ENCODE results near the gene ACO2. TPM values are rescaled to one million over a fixed set of nuclear protein-coding genes. Genes with fewer than 3 reads are reported as not detected.
A peak's percentile ranks its signal among the peaks of the same experiment; 100 is the strongest.

Gene ACO2
- total and polyA plus RNA-seq, 2 of the 4 experiments (the other 2 are of a cell fraction), result 71.3 to 72.9 TPM

GRCh38 chr22:41561788-41562187 lies 92.9 kb downstream of the ACO2 start:
- H2AK5ac ChIP-seq (ENCODE audit: low read depth, low read length), result peak overlapping the region; percentile 98
- H3K4me3 ChIP-seq (ENCODE audit: insufficient read depth, low read depth, low read length), result peak overlapping the region; percentile 80
- no CpG with 5 or more reads among the region's 5 CpGs for WGBS, 2 experiments (ENCODE audit: extremely low coverage in 2 of 2, insufficient read length in 1 of 2)
- peak overlapping the region; percentile 73 for H3K27ac ChIP-seq (ENCODE audit: insufficient read depth, low read length)
- peak overlapping the region; percentile 92 for H2BK120ac ChIP-seq (ENCODE audit: low read depth, low read length)
- peak overlapping the region; percentile 96 for H3K23ac ChIP-seq (ENCODE audit: low read depth, low read length)
- intact Hi-C loops (cut with micrococcal nuclease) (no loop called here), dilution Hi-C loops (cut with HindIII; ENCODE audit: low sequenced_read_pairs, unreplicated experiment) (no loop called here), in situ Hi-C loops (cut with MboI; ENCODE audit: low sequenced_read_pairs) (no loop called here)
- peak overlapping the region; percentile 99 for H2AK9ac ChIP-seq (replicated peaks; ENCODE audit: low read depth, low read length, poor library complexity)
- peak overlapping the region; percentile 69; the same call in 1 of the 2 replicates for H3K56ac ChIP-seq (ENCODE audit: extremely low read depth, insufficient read depth, low read length)
- no peak overlapping the region; the same call in 1 of the 2 replicates for H3K18ac ChIP-seq (ENCODE audit: low read depth, low read length)
- DNase-seq (no peak), ATAC-seq (ENCODE audit: low read depth) (no peak)
- ChIA-PET POLR2A (ENCODE audit: unreplicated experiment) (no interaction called here), CTCF (interaction anchor here (0.5 to 0.7 kb wide), 2 partner anchors 20 to 195 kb away, joined by 3 to 4 read pairs; no protein-coding TSS in a partner anchor)
- H3K4ac ChIP-seq (ENCODE audit: low read depth, low read length), result peak overlapping the region; percentile 98
- no peak overlapping the region for H4K5ac ChIP-seq (ENCODE audit: low read depth, low read length)
- peak overlapping the region; percentile 85 for H2BK5ac ChIP-seq (ENCODE audit: low read depth, low read length, poor library complexity, severe bottlenecking)
- H4K20me1 ChIP-seq (ENCODE audit: insufficient read depth, low read length), result peaks cover 3% of the 10 kb centered on the region
- H2AFZ ChIP-seq (replicated peaks; ENCODE audit: low read length, poor library complexity), result peak overlapping the region; percentile 88
- peaks cover 3% of the 10 kb centered on the region; the same call in 1 of the 2 replicates for H3K36me3 ChIP-seq (ENCODE audit: control insufficient read depth, insufficient read depth, low read length)
- peaks cover 29% of the 10 kb centered on the region for H3K9me1 ChIP-seq (ENCODE audit: insufficient read depth, low read length)
- peak overlapping the region; percentile 98 for H3K14ac ChIP-seq (replicated peaks; ENCODE audit: low read depth, low read length)
- BruUV-seq (replicated peaks), result no TSS peak
- H3K4me2 ChIP-seq (ENCODE audit: low read depth, low read length), result peak overlapping the region; percentile 94
- H3K9me3 ChIP-seq (ENCODE audit: control insufficient read depth, insufficient read depth, low read length), result no peaks in the 10 kb centered on the region
- peak overlapping the region; percentile 65; the same call in 1 of the 2 replicates for H2BK20ac ChIP-seq (ENCODE audit: low read depth, low read length)
- H2BK15ac ChIP-seq (ENCODE audit: low read depth, low read length), result peak overlapping the region; percentile 98; the same call in 2 of the 3 replicates
- H4K91ac ChIP-seq (ENCODE audit: insufficient read depth, low read depth, low read length), result peak overlapping the region; percentile 89
- no peak for TF ChIP-seq FOS (IDR thresholded peaks at IDR 0.05; ENCODE audit: low read depth, low read length)
- no peak for TF ChIP-seq USF2 (IDR thresholded peaks at IDR 0.05; ENCODE audit: low read depth, low read length)
- no peak for TF ChIP-seq NFE2L2 (IDR thresholded peaks at IDR 0.05; ENCODE audit: low read depth, low read length)
- TF ChIP-seq SMC3 (IDR thresholded peaks at IDR 0.05; ENCODE audit: low read depth, low read length), result no peak
- no peak for TF ChIP-seq MAFK (IDR thresholded peaks at IDR 0.05; ENCODE audit: low read depth, low read length)
- no peak for TF ChIP-seq MAZ (IDR thresholded peaks at IDR 0.05; ENCODE audit: borderline replicate concordance, low read depth, low read length)
- TF ChIP-seq POLR2A (IDR thresholded peaks at IDR 0.05; ENCODE audit: low read depth, low read length), result no peak
- no peak for TF ChIP-seq BHLHE40 (IDR thresholded peaks at IDR 0.05; ENCODE audit: low read depth, low read length)
- no peak for TF ChIP-seq RFX5 (IDR thresholded peaks at IDR 0.05; ENCODE audit: low read depth, low read length)
- TF ChIP-seq MXI1 (IDR thresholded peaks at IDR 0.05; ENCODE audit: borderline replicate concordance, low read depth, low read length), result no peak
- no peak for TF ChIP-seq CTCF (conservative IDR thresholded peaks at IDR 0.05; ENCODE audit: low read depth, low read length)
- no peak for TF ChIP-seq CEBPB (IDR thresholded peaks at IDR 0.05; ENCODE audit: low read depth, low read length)
- TF ChIP-seq RAD21 (IDR thresholded peaks at IDR 0.05; ENCODE audit: low read length), result no peak
- TF ChIP-seq, protein P1, sequence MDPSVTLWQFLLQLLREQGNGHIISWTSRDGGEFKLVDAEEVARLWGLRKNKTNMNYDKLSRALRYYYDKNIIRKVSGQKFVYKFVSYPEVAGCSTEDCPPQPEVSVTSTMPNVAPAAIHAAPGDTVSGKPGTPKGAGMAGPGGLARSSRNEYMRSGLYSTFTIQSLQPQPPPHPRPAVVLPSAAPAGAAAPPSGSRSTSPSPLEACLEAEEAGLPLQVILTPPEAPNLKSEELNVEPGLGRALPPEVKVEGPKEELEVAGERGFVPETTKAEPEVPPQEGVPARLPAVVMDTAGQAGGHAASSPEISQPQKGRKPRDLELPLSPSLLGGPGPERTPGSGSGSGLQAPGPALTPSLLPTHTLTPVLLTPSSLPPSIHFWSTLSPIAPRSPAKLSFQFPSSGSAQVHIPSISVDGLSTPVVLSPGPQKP (IDR thresholded peaks at IDR 0.05; ENCODE audit: borderline replicate concordance, low read depth, low read length), result no peak
- TF ChIP-seq RCOR1 (IDR thresholded peaks at IDR 0.05; ENCODE audit: insufficient replicate concordance, low read length), result no peak
- TF ChIP-seq CHD1 (IDR thresholded peaks at IDR 0.05; ENCODE audit: low read depth, low read length), result no peak
- H3K9ac ChIP-seq (ENCODE audit: low read depth, low read length), result peak overlapping the region; percentile 83
- H3K4me1 ChIP-seq (ENCODE audit: control insufficient read depth, insufficient read depth, low read length), result peaks cover 32% of the 10 kb centered on the region
- peaks cover 8 to 69% of the 10 kb centered on the region in 2 experiments; a peak in 3 of 4 replicates for H3K79me1 ChIP-seq (ENCODE audit: low read depth in 1 of 2, low read length in 2 of 2)
- H4K8ac ChIP-seq (ENCODE audit: low read depth in 2 of 2, low read length in 2 of 2), result peak overlapping the region in 1 of 2 experiments; percentile 87; a peak in 2 of 4 replicates
- H3K27me3 ChIP-seq (ENCODE audit: control insufficient read depth, insufficient read depth, low read length), result no peaks in the 10 kb centered on the region
